Measurements from ENCODE around the gene POLR1E. TPM values are rescaled to one million over a fixed set of nuclear protein-coding genes. Genes with fewer than 3 reads are reported as not detected.

POLR1E gene, protein sequence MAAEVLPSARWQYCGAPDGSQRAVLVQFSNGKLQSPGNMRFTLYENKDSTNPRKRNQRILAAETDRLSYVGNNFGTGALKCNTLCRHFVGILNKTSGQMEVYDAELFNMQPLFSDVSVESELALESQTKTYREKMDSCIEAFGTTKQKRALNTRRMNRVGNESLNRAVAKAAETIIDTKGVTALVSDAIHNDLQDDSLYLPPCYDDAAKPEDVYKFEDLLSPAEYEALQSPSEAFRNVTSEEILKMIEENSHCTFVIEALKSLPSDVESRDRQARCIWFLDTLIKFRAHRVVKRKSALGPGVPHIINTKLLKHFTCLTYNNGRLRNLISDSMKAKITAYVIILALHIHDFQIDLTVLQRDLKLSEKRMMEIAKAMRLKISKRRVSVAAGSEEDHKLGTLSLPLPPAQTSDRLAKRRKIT
- total RNA-seq (10 to 100 TPM; 28.6 to 38.3 TPM), total RNA-seq (52.5 to 66.5 reads per million in 2 donors)

DNA sequence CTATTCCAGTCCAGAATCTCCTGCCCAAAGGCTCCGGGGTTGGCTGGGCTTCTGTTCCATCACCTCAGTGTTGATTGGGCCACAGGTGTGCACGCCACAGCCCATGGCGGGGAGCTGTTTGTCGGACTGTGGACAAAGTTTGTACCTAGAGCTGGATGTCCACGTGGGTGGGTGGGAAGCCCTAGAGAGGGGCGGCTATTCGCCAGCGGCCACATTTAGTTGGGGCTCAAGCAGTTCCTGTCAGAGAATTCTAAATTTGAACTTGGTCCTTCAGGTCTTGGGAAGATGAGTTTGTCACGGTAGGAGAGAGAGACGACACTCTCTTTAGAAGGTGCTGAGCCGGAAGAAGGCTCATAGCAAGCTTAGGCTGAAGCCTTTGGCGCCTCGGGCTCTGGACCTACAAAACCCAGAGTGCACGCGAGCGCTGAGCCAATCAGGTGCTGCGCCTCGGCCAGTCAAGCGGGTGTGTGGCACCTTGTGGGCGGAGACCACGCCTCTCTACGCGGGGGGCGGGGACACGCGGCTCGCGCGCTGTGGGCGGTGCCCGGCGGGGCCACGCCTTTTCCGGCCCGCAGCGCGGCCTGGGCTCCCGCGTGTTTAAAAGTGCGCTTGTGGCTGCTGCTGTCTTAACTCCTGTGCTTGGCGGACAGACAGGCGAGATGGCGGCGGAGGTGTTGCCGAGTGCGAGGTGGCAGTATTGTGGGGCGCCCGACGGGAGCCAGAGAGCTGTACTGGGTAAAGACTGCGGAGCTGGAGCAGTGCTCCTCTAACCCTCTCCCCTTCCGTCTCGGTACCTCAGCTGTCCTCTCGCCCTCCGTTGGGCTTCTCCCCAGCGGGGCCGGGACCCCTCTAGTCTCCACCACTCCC is at the start of gene POLR1E:
Gene POLR1E (plus strand): TSS at position 560 of the 867 bp plus-strand sequence. CDS start 100 bp downstream, at position 660.
- H3K9me3 ChIP-seq (ENCODE audit: control insufficient read depth, low read length, poor library complexity, severe bottlenecking), result no peaks in the 10 kb centered on the region
- peak within 1 kb of the TSS; percentile 97 for H3K4me3 Mint-ChIP-seq
- ATAC-seq (peak; percentile 99), DNase-seq (peak; percentile 94 to 96 (median 96))
- H3K4me1 Mint-ChIP-seq, result peaks cover 36% of the 10 kb centered on the region
- peak within 1 kb of the TSS; percentile 97 for H3K27ac Mint-ChIP-seq
- peaks cover 6% of the 10 kb centered on the region for H3K36me3 Mint-ChIP-seq (ENCODE audit: low read depth)
- H3K27me3 Mint-ChIP-seq, result peaks cover 8% of the 10 kb centered on the region

DNA sequence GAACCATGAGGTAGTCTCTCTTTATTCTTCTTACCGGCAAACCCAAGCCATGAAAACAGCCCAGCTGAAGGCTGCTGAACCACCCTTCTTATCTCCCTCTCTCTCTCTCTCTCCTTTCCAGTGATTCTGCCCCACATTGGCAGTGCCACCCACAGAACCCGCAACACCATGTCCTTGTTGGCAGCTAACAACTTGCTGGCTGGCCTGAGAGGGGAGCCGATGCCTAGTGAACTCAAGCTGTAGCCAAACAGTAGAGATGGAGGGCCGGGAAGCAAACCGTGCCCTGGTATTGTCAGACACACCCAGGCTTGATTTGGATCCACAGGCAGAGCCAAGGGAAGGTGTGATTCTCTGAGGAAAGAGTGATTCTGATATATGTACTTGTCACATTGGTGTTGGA is 49.2 kb upstream of the POLR1E start:
- Mint-ChIP-seq H3K4me1 (peaks cover 8% of the 10 kb centered on the region), H3K27me3 (no peaks in the 10 kb centered on the region), H3K27ac (peak overlapping the region; percentile 32), H3K36me3 (ENCODE audit: low read depth) (no peaks in the 10 kb centered on the region), H3K4me3 (no peak overlapping the region)
- ATAC-seq (no peak), DNase-seq (no peak)
- no peaks in the 10 kb centered on the region for H3K9me3 ChIP-seq (ENCODE audit: control insufficient read depth, low read length, poor library complexity, severe bottlenecking)

DNA sequence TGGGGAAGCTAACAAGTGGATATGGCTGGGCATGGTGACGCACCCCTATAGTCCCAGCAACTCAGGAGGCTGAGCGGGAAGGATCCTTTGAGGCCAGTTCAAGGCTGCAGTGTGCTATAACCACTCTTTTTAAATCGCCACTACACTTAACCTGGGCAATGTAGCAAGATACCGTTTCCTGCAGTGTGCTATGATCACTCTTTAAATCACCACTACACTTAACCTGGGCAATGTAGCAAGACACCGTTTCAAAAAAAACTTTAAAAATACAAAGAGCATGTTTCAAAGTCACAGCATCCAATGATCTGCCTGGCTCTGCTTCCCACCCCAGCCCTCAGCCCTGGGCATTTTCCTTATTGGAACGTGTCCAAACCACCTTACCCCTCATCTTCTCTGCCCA is 48.7 kb upstream of the POLR1E start:
- no peak for DNase-seq
- Mint-ChIP-seq H3K27me3 (no peaks in the 10 kb centered on the region), H3K27ac (peak overlapping the region; percentile 32), H3K4me3 (no peak overlapping the region), H3K36me3 (ENCODE audit: low read depth) (no peaks in the 10 kb centered on the region), H3K4me1 (peaks cover 9% of the 10 kb centered on the region)
- ATAC-seq, result no peak
- no peaks in the 10 kb centered on the region for H3K9me3 ChIP-seq (ENCODE audit: control insufficient read depth, low read length, poor library complexity, severe bottlenecking)

DNA sequence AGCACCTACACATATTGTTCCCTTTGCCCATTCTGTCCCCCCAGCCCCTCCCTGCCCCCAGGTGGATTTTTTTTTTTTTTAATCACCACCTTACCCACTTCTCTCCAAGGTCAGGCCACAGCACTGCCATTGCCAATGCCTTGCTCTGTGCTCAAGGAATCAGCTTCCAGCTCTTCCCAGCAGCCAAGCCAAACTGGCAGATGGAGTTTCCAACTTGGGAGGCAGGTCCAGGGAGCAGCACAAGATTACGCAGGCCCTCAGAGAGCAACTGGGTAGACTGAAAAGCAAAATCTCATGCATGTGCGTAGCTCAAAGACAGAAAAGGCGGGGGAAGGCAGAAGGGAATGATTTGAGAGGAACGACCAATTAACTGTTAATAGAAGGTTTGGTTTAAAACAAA is 48.1 kb upstream of the POLR1E start:
- H3K4me1 Mint-ChIP-seq, result peaks cover 12% of the 10 kb centered on the region
- peaks cover 2% of the 10 kb centered on the region for H3K36me3 Mint-ChIP-seq (ENCODE audit: low read depth)
- DNase-seq (no peak), ATAC-seq (no peak)
- no peak overlapping the region for H3K4me3 Mint-ChIP-seq
- no peaks in the 10 kb centered on the region for H3K9me3 ChIP-seq (ENCODE audit: control insufficient read depth, low read length, poor library complexity, severe bottlenecking)
- H3K27me3 Mint-ChIP-seq, result no peaks in the 10 kb centered on the region
- no peak overlapping the region for H3K27ac Mint-ChIP-seq

- DNase-seq (no peak), ATAC-seq (no peak)
- Mint-ChIP-seq H3K4me3 (no peak overlapping the region), H3K36me3 (ENCODE audit: low read depth) (peaks cover 2% of the 10 kb centered on the region), H3K4me1 (peaks cover 8% of the 10 kb centered on the region), H3K27ac (no peak overlapping the region), H3K27me3 (no peaks in the 10 kb centered on the region)
- no peaks in the 10 kb centered on the region for H3K9me3 ChIP-seq (ENCODE audit: control insufficient read depth, low read length, poor library complexity, severe bottlenecking)
These were observed 47.4 kb upstream of the POLR1E start for GRCh38 chr9:37438359-37438758.

DNA sequence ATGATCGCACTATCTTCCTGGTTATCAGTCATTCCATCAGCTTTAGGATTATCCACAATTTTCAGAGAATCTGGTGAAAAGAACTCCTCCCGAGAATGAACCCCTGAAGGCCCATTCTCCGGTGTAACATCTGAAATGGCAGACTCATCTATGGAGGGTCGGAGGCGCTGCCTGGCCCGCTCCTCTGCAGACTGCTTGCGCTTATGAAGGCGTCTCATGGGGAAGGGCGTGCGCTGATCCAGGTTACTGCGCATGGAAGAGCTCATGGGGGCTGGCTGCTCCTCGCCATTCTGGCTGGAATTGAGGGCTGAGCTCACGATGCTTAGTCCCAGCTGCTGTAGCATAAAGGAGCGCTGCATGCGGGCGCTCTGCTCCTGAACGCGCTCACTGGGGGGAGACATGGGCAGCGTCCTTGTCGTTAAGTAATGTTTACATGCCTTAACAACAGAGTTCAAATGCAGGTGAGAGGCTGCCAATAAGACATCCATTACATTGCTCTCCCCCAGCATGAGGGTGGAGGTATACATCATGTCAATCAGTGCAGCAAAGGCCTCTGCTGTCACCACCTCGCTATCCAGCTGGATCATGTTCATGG is 43.9 kb upstream of the POLR1E start:
- H3K9me3 ChIP-seq (ENCODE audit: control insufficient read depth, low read length, poor library complexity, severe bottlenecking), result no peaks in the 10 kb centered on the region
- Mint-ChIP-seq H3K27ac (peak overlapping the region; percentile 27), H3K4me1 (peaks cover 18% of the 10 kb centered on the region), H3K36me3 (ENCODE audit: low read depth) (peaks cover 4% of the 10 kb centered on the region), H3K27me3 (no peaks in the 10 kb centered on the region), H3K4me3 (no peak overlapping the region)
- DNase-seq (no peak), ATAC-seq (no peak)

DNA sequence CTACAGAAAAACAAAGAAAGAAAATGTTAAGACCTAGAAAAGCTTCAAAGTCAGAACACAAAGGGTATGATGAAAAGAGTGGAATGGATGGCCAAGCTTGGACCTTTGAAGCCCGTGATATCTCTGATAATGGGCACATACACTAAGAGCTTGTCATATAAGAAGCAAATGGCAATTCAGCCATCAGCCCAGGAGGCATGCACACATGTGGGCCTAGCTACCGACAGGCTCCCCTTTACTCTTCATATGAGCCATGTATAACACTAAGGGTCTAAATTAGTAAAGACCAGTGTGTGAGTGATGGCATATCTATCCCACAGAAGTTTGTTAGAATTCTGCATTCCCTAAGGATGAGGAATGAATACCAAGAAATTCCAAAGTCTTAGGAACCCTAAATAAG is 43.2 kb upstream of the POLR1E start:
- no peaks in the 10 kb centered on the region for H3K9me3 ChIP-seq (ENCODE audit: control insufficient read depth, low read length, poor library complexity, severe bottlenecking)
- H3K4me1 Mint-ChIP-seq, result peaks cover 18% of the 10 kb centered on the region
- peaks cover 4% of the 10 kb centered on the region for H3K36me3 Mint-ChIP-seq (ENCODE audit: low read depth)
- DNase-seq (no peak), ATAC-seq (no peak)
- no peaks in the 10 kb centered on the region for H3K27me3 Mint-ChIP-seq
- H3K4me3 Mint-ChIP-seq, result no peak overlapping the region
- H3K27ac Mint-ChIP-seq, result no peak overlapping the region

DNA sequence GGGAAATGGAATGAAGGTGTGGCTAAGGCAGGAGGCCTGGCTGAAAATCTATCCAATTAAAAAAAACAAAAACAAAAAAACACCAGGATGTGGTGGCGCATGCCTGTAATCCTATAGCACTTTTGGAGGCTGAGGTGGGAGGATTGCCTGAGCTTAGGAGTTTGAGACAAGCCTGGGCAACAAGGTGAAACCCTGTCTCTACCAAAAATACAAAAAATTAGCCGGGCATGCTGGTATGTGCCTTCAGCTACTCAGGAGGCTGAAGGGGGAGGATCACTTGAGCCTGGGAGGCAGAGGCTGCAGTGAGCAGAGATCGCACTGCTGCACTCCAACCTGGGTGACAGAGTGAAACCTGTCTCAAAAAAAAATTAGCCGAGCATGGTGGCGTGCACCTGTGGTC is 42.2 kb upstream of the POLR1E start:
- Mint-ChIP-seq H3K4me1 (peaks cover 20% of the 10 kb centered on the region), H3K36me3 (ENCODE audit: low read depth) (peaks cover 4% of the 10 kb centered on the region), H3K4me3 (no peak overlapping the region), H3K27ac (no peak overlapping the region), H3K27me3 (no peaks in the 10 kb centered on the region)
- DNase-seq (no peak), ATAC-seq (no peak)
- H3K9me3 ChIP-seq (ENCODE audit: control insufficient read depth, low read length, poor library complexity, severe bottlenecking), result no peaks in the 10 kb centered on the region

- H3K9me3 ChIP-seq (ENCODE audit: control insufficient read depth, low read length, poor library complexity, severe bottlenecking), result no peaks in the 10 kb centered on the region
- no peak for DNase-seq
- Mint-ChIP-seq H3K27ac (peak overlapping the region; percentile 74), H3K36me3 (ENCODE audit: low read depth) (peaks cover 4% of the 10 kb centered on the region), H3K4me3 (no peak overlapping the region), H3K27me3 (no peaks in the 10 kb centered on the region), H3K4me1 (peaks cover 20% of the 10 kb centered on the region)
- no peak for ATAC-seq
These were observed 40.9 kb upstream of the POLR1E start for GRCh38 chr9:37444890-37445289.

DNA sequence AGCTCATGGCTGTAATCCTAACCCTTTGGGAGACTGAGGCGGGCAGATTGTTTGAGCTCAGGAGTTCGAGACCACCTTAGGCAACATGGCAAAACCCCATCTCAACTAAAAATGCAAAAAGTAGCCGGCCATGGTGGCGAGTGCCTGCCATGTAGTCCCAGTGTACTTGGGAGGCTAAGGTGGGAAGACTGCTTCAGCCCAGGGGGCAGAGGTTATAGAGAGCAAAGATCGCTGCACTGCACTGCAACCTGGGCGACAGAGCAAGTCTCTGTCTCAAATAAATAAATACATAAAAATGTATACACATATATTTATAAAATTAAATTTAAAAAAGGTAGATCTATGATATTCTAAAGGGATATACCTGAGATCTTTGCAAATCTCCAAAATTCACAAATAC is 39.9 kb upstream of the POLR1E start:
- Mint-ChIP-seq H3K4me3 (no peak overlapping the region), H3K36me3 (ENCODE audit: low read depth) (peaks cover 4% of the 10 kb centered on the region), H3K27me3 (no peaks in the 10 kb centered on the region), H3K27ac (peak overlapping the region; percentile 74), H3K4me1 (peaks cover 20% of the 10 kb centered on the region)
- DNase-seq (no peak), ATAC-seq (no peak)
- no peaks in the 10 kb centered on the region for H3K9me3 ChIP-seq (ENCODE audit: control insufficient read depth, low read length, poor library complexity, severe bottlenecking)

DNA sequence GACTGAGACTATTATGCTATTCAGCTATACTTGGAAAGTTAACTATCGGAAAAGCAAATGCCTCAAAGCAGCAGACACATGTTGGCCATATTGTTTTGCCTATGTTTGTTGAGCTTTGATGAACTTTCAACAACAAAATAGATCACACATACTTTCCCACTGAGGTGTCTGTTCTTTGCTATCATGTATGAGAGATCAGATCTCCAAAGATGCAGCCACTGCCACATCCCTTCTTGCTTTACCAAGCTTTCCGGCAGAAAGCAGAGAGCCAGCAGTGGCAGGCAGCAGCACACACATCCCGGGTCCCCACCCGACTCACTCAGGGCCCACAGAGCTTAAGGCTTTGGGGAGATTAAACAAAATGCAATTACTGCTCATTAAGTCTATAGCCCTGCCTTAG is 39.3 kb upstream of the POLR1E start:
- no peak overlapping the region for H3K4me3 Mint-ChIP-seq
- peaks cover 18% of the 10 kb centered on the region for H3K4me1 Mint-ChIP-seq
- H3K27me3 Mint-ChIP-seq, result no peaks in the 10 kb centered on the region
- ATAC-seq, result no peak
- no peak for DNase-seq
- peak overlapping the region; percentile 86 for H3K27ac Mint-ChIP-seq
- H3K36me3 Mint-ChIP-seq (ENCODE audit: low read depth), result peaks cover 4% of the 10 kb centered on the region
- H3K9me3 ChIP-seq (ENCODE audit: control insufficient read depth, low read length, poor library complexity, severe bottlenecking), result no peaks in the 10 kb centered on the region

DNA sequence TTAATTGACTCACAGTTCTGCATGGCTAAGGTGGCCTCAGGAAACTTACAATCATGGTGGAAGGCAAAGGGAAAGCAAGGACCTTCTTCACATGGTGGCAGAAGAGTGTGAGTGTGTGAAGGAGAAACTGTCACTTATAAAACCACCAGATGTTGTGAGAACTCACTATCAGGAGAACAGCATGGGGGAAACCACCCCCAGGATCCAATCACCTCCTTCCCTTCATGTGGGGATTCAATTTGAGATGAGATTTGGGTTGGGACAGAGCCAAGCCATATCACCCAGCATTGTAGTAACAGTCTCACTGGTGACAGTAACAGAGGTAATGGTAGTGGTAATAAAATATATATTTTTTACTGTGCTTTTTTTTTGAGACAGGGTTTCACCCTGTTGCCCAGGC is 38.6 kb upstream of the POLR1E start:
- no peaks in the 10 kb centered on the region for H3K27me3 Mint-ChIP-seq
- H3K27ac Mint-ChIP-seq, result peak overlapping the region; percentile 86
- ATAC-seq (no peak), DNase-seq (no peak)
- H3K36me3 Mint-ChIP-seq (ENCODE audit: low read depth), result peaks cover 4% of the 10 kb centered on the region
- H3K9me3 ChIP-seq (ENCODE audit: control insufficient read depth, low read length, poor library complexity, severe bottlenecking), result no peaks in the 10 kb centered on the region
- H3K4me1 Mint-ChIP-seq, result peaks cover 18% of the 10 kb centered on the region
- no peak overlapping the region for H3K4me3 Mint-ChIP-seq
